Measurements from ENCODE around the gene SAMD4B. TPM values are rescaled to one million over a fixed set of nuclear protein-coding genes. Genes with fewer than 3 reads are reported as not detected.

SAMD4B gene
- total RNA-seq, 4 donors from 2014 or later, result 79.5 to 212 (median 124) TPM

GRCh38 chr19:39402346-39403300 is 60.4 kb downstream of the SAMD4B start:
- H3K4me1 ChIP-seq, result peaks cover 38 to 71% of the 10 kb centered on the region in 2 donors
- H3K36me3 ChIP-seq, result peaks cover 1 to 9% of the 10 kb centered on the region in 2 donors
- H3K27me3 ChIP-seq, result no peaks in the 10 kb centered on the region
- peak; percentile 62 to 68 for TF ChIP-seq POLR2A (IDR thresholded peaks at IDR 0.05)
- no peak for TF ChIP-seq CTCF (IDR thresholded peaks at IDR 0.05)
- intact Hi-C loops (cut with DNase I), result no loop called here
- H3K4me3 ChIP-seq (replicated peaks in 1 of 3), result peak overlapping the region in 2 of 3 donors; percentile 48 to 58
- 3 to 7% methylated on average over 29 to 51 of the region's 59 CpGs for WGBS, 2 donors
- H3K27ac ChIP-seq, result peak overlapping the region; percentile 99 to 100 (median 100)
- peak; percentile 94 to 95 for DNase-seq
- H3K9me3 ChIP-seq, result no peaks in the 10 kb centered on the region

GRCh38 chr19:39403331-39404312 is 61.4 kb downstream of the SAMD4B start:
- H3K9me3 ChIP-seq, result no peaks in the 10 kb centered on the region
- peak; percentile 99 for DNase-seq
- peak overlapping the region; percentile 99 to 100 (median 100) for H3K27ac ChIP-seq
- H3K4me1 ChIP-seq, result peaks cover 38 to 61% of the 10 kb centered on the region in 2 donors
- H3K4me3 ChIP-seq (replicated peaks in 1 of 3), result peak overlapping the region in 2 of 3 donors; percentile 48 to 58
- peak; percentile 76 to 85 for TF ChIP-seq POLR2A (IDR thresholded peaks at IDR 0.05)
- no peak for TF ChIP-seq CTCF (IDR thresholded peaks at IDR 0.05)
- H3K36me3 ChIP-seq, result peaks cover 11 to 19% of the 10 kb centered on the region in 2 donors
- no peaks in the 10 kb centered on the region for H3K27me3 ChIP-seq
- WGBS, 2 donors, result 5 to 6% methylated on average over 14 of the region's 43 CpGs
- intact Hi-C loops (cut with DNase I), result no loop called here

GRCh38 chr19:39405261-39405957 is 63.2 kb downstream of the SAMD4B start:
- peak overlapping the region in 1 of 3 donors; percentile 1 for H3K4me3 ChIP-seq (replicated peaks in 1 of 3)
- no peak for TF ChIP-seq POLR2A (IDR thresholded peaks at IDR 0.05)
- TF ChIP-seq CTCF (IDR thresholded peaks at IDR 0.05), result no peak
- peak overlapping the region; percentile 95 to 100 (median 99) for H3K27ac ChIP-seq
- H3K36me3 ChIP-seq, result peaks cover 14 to 20% of the 10 kb centered on the region in 2 donors
- H3K27me3 ChIP-seq, result no peaks in the 10 kb centered on the region
- WGBS, 2 donors, result 89 to 92% methylated on average over 16 to 17 of the region's 17 CpGs
- DNase-seq, result no peak
- intact Hi-C loops (cut with DNase I), result no loop called here
- H3K9me3 ChIP-seq, result no peaks in the 10 kb centered on the region
- peaks cover 44 to 49% of the 10 kb centered on the region in 2 donors for H3K4me1 ChIP-seq

- WGBS, 2 donors, result 20 to 24% methylated on average over 17 to 22 of the region's 22 CpGs
- Histone ChIP-seq H3K9me3 (no peaks in the 10 kb centered on the region), H3K36me3 (peaks cover 14 to 20% of the 10 kb centered on the region in 2 donors), H3K27ac (peak overlapping the region; percentile 95 to 100 (median 99)), H3K27me3 (no peaks in the 10 kb centered on the region), H3K4me3 (replicated peaks in 1 of 3) (peak overlapping the region in 2 of 3 donors; percentile 8 to 92), H3K4me1 (peaks cover 49 to 51% of the 10 kb centered on the region in 2 donors)
- no peak for DNase-seq
- TF ChIP-seq CTCF (IDR thresholded peaks at IDR 0.05), result no peak
- TF ChIP-seq POLR2A (IDR thresholded peaks at IDR 0.05), result no peak
- intact Hi-C loops (cut with DNase I), result no loop called here
These were observed 63.9 kb downstream of the SAMD4B start for GRCh38 chr19:39405958-39406655.

All from thyroid gland (tissue), 4 donors.